NB4 (cell line): ENCODE results near the gene SGMS2.

Experiments used
- CTCF ChIP-seq: IDR thresholded peaks from one replicate; pipeline ENCODE4 v1.5.1; 2012; ENCODE audit warnings: low read depth, low read length
- POLR2A ChIP-seq: IDR thresholded peaks from 2 replicates; pipeline ENCODE4 v1.6.1; 2011; ENCODE audit warnings: mild to moderate bottlenecking; ENCODE audit not compliant: insufficient read length; ENCODE audit errors: extremely low read depth

DNA sequence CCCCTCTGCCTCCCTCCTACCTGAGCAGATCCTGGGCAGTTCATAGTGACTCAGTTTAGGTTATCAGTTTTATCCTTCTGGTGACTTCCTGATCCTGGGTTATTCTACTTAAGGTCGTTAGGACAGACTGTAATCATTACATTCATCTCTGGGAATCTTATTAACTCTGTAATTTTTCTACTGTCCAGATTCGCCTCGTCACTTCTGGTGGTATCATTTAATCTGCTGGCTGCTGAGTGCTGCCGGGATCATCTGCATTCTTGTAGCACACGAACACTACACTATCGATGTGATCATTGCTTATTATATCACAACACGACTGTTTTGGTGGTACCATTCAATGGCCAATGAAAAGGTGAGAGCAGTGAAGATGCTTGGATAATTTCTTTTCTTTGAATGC is 83.6 kb downstream of the SGMS2 start:
- TF ChIP-seq POLR2A (no peak), CTCF (no peak)
